HUES48 (cell line): ENCODE results near the gene ANO7.

ENCODE experiments used
- H3K27ac ChIP-seq: one replicate; pipeline ENCODE4 v1.7.0; 2013; ENCODE audit warnings: low read depth, low read length, inconsistent platforms
- H3K27me3 ChIP-seq: 2 replicates; pipeline ENCODE4 v1.6.1; 2013; ENCODE audit warnings: mild to moderate bottlenecking, low read length; ENCODE audit not compliant: control insufficient read depth, insufficient read depth
- H3K36me3 ChIP-seq: 2 replicates; pipeline ENCODE4 v1.6.1; 2013; ENCODE audit warnings: low read length; ENCODE audit not compliant: control insufficient read depth, insufficient read depth
- H3K4me1 ChIP-seq: 2 replicates; pipeline ENCODE4 v1.6.1; 2013; ENCODE audit warnings: mild to moderate bottlenecking, low read length; ENCODE audit not compliant: control insufficient read depth, insufficient read depth
- H3K4me3 ChIP-seq: 2 replicates; pipeline ENCODE4 v1.5.1; 2013; ENCODE audit warnings: mild to moderate bottlenecking, low read depth, low read length
- H3K9ac ChIP-seq: 2 replicates; pipeline ENCODE4 v1.6.1; 2013; ENCODE audit warnings: mild to moderate bottlenecking, low read depth, low read length, moderate library complexity
- H3K9me3 ChIP-seq: 2 replicates; pipeline ENCODE4 v1.6.1; 2013; ENCODE audit warnings: low read length; ENCODE audit not compliant: control insufficient read depth, insufficient read depth

The ANO7 gene

GRCh38 chr2:241223211-241224017 lies 34.9 kb downstream of the ANO7 start:
- Histone ChIP-seq H3K9me3 (no peaks in the 10 kb centered on the region), H3K27ac (peak overlapping the region; percentile 50), H3K9ac (no peak overlapping the region), H3K4me1 (peaks cover 6% of the 10 kb centered on the region; the same call in 1 of the 2 replicates), H3K36me3 (peaks cover 38% of the 10 kb centered on the region), H3K4me3 (no peak overlapping the region), H3K27me3 (no peaks in the 10 kb centered on the region)

- peaks cover 46% of the 10 kb centered on the region for H3K36me3 ChIP-seq
- no peak overlapping the region for H3K9ac ChIP-seq
- H3K27me3 ChIP-seq = no peaks in the 10 kb centered on the region
- peaks cover 4% of the 10 kb centered on the region; the same call in 1 of the 2 replicates for H3K4me1 ChIP-seq
- H3K4me3 ChIP-seq = no peak overlapping the region
- peak overlapping the region; percentile 50 for H3K27ac ChIP-seq
- H3K9me3 ChIP-seq = no peaks in the 10 kb centered on the region
Observed at GRCh38 chr2:241224018-241224850, 35.8 kb downstream of the ANO7 start.

- H3K27me3 ChIP-seq = no peaks in the 10 kb centered on the region
- H3K9ac ChIP-seq = no peak overlapping the region
- H3K27ac ChIP-seq = no peak overlapping the region
- no peak overlapping the region for H3K4me3 ChIP-seq
- no peaks in the 10 kb centered on the region for H3K4me1 ChIP-seq
- H3K36me3 ChIP-seq = peaks cover 52% of the 10 kb centered on the region
- no peaks in the 10 kb centered on the region for H3K9me3 ChIP-seq
Observed at GRCh38 chr2:241224851-241225438, 36.5 kb downstream of the ANO7 start.

GRCh38 chr2:241225545-241225944 lies 37.1 kb downstream of the ANO7 start:
- Histone ChIP-seq H3K9me3 (no peaks in the 10 kb centered on the region), H3K27me3 (no peaks in the 10 kb centered on the region), H3K36me3 (peaks cover 58% of the 10 kb centered on the region), H3K4me1 (no peaks in the 10 kb centered on the region), H3K4me3 (no peak overlapping the region), H3K9ac (no peak overlapping the region), H3K27ac (no peak overlapping the region)

GRCh38 chr2:241225983-241226382 lies 37.5 kb downstream of the ANO7 start:
- H3K36me3 ChIP-seq = peaks cover 62% of the 10 kb centered on the region
- H3K4me1 ChIP-seq = no peaks in the 10 kb centered on the region
- H3K27ac ChIP-seq = no peak overlapping the region

GRCh38 chr2:241226723-241227572 lies 38.5 kb downstream of the ANO7 start:
- H3K4me1 ChIP-seq = no peaks in the 10 kb centered on the region
- no peak overlapping the region for H3K4me3 ChIP-seq
- H3K27ac ChIP-seq = no peak overlapping the region
- H3K27me3 ChIP-seq = no peaks in the 10 kb centered on the region
- H3K36me3 ChIP-seq = peaks cover 68% of the 10 kb centered on the region
- H3K9ac ChIP-seq = no peak overlapping the region
- no peaks in the 10 kb centered on the region for H3K9me3 ChIP-seq

More at GRCh38 chr2:241225983-241226382, 37.5 kb downstream of the ANO7 start:
- H3K9me3 ChIP-seq = no peaks in the 10 kb centered on the region
- H3K4me3 ChIP-seq = no peak overlapping the region
- H3K27me3 ChIP-seq = no peaks in the 10 kb centered on the region
- H3K9ac ChIP-seq = no peak overlapping the region

GRCh38 chr2:241227594-241227993 lies 39.1 kb downstream of the ANO7 start:
- H3K36me3 ChIP-seq = peaks cover 75% of the 10 kb centered on the region
- no peak overlapping the region for H3K27ac ChIP-seq
- no peaks in the 10 kb centered on the region for H3K4me1 ChIP-seq
- no peak overlapping the region for H3K9ac ChIP-seq
- no peaks in the 10 kb centered on the region for H3K9me3 ChIP-seq
- H3K27me3 ChIP-seq = no peaks in the 10 kb centered on the region
- H3K4me3 ChIP-seq = no peak overlapping the region

- Histone ChIP-seq H3K36me3 (peaks cover 78% of the 10 kb centered on the region), H3K27ac (no peak overlapping the region), H3K9me3 (no peaks in the 10 kb centered on the region), H3K27me3 (no peaks in the 10 kb centered on the region), H3K9ac (no peak overlapping the region), H3K4me1 (no peaks in the 10 kb centered on the region), H3K4me3 (no peak overlapping the region)
Observed at GRCh38 chr2:241228081-241228859, 39.8 kb downstream of the ANO7 start.

- H3K9me3 ChIP-seq = no peaks in the 10 kb centered on the region
- H3K4me1 ChIP-seq = no peaks in the 10 kb centered on the region
- H3K36me3 ChIP-seq = peaks cover 85% of the 10 kb centered on the region
- no peak overlapping the region for H3K9ac ChIP-seq
- no peak overlapping the region for H3K27ac ChIP-seq
- no peak overlapping the region for H3K4me3 ChIP-seq
- H3K27me3 ChIP-seq = no peaks in the 10 kb centered on the region
Observed at GRCh38 chr2:241228860-241229516, 40.5 kb downstream of the ANO7 start.
